Pons (tissue), 1 donor: ENCODE measurements around the gene SORD.
"Not testable (repeated sequence)": the region's sequence is repeated elsewhere in the genome, so short reads cannot be mapped to it uniquely, and the experiment has no call there.

ENCODE experiments used
- DNase-seq: peaks from one replicate; pipeline ENCODE4 v3.0.0-alpha.2; 2016; ENCODE audit warnings: low spot score

Gene SORD

DNA sequence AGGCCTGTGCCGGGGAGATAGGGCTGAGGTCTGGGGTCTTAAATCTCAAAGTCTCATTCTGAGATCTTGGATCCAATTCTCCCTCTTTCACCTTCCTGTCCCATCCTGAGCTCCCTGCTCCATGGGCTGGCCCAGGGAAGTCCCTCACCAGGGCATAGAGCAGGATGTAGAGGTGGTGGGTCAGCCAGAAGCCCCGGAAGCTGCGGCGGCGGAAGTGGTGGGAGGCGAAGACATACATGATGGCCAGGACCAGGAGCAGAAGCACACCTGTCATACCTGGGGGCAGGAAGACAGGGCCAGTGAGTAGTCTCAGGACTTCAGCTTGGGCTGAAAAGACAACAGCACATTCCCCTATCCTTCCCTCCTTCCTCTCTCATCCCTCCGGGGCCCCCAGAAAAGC is 74.5 kb downstream of the SORD start:
- no peak for DNase-seq

DNA sequence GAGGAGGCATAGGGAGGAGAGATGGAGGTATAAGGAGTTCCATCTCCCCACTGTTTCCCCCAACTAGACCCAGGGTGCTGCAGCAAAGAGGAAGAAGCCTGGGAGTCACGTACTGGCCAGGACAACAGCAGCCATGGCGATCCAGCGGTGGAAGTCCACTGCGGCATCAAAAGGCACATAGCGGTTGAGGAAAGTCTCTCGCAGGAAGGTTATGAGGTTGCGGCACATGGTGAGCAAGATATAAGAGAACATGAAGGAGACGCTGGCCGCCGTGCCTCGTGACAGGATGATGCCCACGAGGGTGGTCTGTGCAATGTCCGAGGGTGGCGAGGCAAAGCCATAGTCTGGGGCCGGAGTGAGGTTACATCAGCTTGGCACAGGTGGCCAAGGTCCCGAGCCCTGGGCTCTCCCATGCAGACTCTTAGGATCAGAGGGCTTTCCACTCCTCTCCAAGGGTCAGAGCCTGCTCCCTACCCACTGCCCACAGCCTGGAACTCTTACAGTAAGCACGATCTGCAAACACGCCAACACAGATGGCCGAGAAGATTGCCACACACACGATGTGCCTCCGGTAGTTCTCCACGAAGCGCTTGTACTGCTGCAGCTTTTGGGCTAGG is 76.7 kb downstream of the SORD start:
- DNase-seq: no peak

DNA sequence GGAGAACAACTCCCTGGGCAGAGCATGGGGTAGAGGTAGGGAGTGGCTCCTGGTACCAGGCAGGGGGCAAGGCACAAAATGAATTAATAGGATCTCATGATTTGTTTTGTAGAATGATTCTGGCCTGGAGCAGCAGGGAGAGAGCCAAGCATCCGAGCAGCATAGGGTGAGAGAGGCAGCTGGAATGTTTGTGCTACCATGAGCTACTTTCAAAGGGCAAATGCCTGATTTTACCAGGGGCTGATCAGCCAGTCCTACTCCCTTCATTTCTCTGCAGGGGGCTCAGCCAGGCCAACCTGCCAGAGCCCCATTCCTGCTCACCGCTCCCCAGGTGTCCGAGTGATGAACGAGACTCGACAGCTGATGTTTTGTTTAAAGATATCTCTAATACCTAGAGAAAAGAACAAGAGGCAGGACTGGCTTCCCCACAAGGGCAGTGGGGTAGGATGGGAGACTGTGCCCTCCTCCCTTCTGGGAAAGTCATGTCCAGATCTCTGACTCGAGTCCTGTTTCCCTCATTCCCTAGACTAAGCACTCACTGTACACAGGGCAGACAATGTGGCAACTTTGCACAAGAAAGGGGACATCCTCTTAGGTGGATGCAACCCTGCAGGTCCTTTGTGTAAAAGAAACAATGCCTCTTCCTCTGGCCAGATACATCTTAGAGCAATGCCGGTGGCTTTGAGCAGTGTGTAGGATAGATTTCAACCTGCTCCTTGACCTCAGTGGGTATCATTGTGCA is 78.1 kb downstream of the SORD start:
- DNase-seq: no peak

DNA sequence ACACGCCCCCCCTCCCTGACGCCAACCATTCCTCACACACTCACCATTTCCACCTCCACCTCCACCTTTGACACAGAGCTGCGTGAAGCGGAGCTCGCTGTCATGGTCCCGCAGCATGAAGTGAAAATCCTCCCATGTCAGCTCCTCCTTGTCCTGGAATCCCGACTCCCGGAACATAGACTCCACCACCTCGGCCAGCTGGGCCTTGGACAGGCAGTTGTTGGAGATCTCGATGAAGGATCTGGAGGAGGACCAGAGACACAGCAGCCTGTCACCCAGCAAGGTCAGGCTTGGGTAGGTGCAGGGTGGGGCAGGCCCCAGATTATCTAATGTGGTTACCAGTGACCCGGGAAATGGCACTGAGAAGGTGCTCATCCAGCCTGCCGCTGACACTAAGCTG is 78.8 kb downstream of the SORD start:
- no peak for DNase-seq

DNA sequence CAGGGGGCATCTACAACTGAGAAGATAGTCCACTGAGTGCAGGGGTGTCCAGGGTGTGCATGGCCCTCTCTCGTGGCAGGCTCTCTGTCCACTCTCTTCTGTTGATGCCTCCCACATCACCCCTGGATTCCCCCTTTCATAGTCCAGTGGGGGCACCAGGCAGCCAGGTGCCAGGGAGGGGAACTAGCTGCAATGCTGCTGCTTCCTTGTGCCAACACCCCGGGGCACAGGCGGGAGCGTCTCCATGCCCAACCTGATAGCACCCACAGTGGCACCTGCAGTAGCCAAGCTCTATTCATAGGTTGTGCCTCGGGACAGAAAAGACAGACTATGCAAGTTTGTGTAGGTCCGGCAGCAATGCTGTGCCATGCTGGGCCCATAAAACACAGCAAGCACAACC is 79.2 kb downstream of the SORD start:
- no peak for DNase-seq

DNA sequence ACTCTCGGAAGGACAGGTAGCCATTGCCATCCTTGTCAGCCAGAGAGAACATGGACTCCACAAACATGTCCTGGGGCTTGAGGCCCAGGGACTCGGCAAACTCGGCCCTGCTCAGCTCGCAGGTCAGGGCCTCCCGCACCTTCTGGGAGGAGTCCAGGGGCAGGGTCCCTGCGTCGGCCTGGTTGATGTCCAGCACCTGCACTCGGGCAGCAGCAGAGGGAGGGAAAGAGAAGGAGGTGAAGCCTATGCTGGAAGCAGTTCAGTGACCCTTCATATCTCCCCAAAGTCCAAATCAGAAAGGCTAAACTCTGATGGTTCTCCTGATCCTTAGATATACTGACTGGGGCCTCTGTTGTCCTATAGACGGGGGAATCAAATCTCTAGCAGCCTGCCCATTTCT is 81.2 kb downstream of the SORD start:
- not testable (repeated sequence) for DNase-seq

DNA sequence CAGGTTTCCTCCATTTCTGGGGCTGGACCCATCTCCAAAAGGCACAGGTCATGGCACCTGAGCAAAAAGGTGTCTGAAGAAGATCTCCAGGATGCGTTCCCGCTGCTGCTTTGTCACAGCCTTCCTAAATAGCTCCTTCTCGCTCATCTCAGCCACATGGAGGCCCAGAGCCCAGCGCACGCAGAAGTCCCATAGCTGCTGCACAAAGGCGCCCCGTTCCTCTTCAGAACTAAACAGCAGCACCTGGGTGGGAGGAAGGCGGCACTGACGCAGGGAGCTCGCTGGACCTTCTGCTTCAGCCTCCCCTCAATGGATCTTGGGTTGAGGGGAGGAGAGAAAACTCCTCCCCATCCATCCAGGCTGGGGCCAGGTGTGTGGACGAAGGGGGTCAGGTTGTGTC is 82.6 kb downstream of the SORD start:
- DNase-seq: no peak

DNA sequence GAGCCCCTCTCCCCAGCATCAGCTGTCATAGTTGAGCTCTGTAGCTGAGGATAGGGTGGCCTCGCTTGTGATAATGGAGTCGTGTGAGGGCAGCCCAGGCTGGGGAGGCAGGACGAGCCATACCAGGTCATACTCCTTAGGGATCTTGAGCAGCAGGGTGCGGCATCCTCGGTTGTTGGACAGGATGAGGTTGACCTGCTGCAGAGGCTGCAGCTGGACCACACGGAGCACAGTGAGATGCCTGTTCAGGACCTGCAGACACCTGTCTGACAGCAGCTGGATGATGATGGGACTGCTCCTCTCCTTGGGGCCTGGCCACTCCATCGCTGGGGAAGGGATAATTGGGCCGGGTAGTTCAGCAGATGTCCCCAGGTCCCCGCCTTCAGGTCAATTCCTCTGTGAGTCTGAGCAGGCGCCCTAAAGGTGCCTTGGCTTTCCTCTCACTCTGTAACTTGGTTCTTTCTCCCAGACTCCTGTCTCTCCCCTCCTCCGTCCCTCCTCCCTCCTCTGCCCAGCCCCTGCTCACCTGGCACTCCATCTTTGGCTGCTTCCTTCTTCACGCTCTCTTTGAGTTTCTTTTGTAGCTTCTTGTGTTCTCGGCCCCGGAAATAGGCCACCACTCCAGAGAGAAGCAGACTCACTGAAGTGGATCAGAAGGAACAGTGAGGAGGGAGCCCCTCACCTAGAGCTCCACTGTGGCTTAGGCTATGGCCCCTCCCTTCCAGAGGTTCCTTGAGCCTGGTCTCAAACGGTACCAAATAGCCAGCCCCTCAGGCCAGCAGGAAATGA is 83.2 kb downstream of the SORD start:
- DNase-seq: no peak

DNA sequence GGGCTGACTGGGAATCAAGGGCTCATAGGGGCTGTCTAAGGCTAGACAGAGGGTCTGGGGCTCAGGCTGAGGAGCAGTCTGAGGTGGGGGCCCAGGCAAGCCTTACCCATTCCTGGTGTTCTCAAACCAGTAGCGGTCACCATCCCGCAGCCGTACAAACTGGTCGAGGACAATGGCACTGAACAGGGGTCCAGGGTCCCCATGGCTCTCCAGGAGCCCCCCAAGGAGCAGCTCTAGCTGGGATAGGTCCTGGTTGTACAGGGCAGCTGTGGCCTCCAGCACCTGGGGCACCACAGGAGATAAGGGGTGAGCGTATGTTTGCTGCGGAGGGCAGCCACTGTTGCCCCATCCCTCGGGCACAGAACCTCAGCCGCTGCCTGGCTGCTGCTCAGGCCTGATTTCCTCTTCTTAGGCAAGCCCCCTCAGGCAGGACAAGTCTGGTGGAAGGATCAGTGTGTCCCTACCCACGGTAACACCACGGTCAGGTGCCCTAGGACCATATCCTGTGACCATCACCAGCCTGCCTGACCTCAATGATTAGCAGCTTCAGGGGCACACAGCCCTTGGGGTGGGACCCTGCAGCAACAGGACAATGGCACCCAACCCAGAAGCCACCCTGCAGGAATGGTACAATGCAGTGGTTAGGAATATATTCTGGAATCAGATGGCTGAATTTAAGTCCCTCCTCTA is 85.1 kb downstream of the SORD start:
- no peak for DNase-seq

DNA sequence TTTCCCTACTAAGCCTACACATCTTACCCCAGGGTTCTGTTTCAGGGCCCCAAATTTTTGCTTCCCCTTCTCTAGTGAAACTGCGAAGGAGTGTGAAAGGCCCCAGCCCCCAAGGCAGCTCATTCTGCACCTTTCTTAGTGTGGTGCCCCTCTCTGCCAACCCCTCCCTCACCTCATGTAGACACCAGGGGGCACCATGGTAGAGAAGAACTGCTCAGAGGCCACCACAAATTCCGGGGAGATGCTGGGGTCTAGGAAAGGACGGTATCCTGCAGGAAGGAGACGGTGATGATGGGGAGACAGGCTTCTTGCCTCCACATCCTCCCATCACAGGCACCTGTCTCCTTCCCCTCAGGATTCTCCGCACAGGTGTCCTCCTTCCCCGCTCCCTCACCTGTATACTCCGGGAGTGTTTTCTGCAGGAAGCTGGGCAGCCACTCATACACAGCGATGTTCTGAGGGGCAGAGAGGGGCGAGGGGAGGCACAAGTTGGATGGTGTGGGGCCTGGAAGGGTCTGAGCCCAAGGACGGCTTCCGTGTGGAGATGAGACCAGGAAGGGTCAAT is 87.3 kb downstream of the SORD start:
- DNase-seq: no peak

DNA sequence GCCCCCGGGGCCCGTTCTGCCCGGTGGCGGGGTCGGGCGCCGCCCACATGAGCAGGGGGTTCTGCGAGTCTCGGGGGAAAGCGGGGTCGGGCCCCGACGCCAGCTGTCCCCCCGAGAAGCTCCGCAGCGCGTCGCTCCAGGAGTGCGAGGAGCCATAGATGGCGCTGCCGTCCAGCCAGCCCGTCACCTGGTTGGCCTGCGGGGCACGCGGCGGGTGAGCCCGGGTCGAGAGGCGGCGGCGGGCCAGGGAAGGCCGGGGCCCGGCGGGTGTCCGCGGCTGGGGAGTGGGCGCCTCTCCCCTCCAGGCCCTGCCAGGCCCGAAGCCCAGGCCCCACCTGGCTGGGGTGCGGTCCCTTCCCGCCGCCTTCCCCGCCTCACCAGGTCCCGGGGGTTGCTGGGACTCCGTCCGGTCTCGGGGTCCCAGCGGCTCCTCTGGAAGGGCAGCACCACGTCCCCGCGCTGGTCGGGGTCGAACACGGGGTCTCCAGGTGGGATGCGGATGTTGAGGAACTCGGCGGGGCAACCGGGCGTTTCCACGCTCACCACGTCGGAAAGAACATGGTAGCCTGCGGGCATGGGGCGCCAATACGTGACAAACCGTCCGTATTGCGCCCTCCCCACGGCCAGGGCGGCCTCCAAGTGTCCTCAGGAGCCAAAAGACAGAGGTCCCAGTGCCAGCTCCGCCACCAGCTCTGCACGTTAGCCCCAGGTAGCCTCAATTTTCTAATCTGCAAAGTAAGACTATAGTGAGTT is 88.6 kb downstream of the SORD start:
- DNase-seq: no peak

DNA sequence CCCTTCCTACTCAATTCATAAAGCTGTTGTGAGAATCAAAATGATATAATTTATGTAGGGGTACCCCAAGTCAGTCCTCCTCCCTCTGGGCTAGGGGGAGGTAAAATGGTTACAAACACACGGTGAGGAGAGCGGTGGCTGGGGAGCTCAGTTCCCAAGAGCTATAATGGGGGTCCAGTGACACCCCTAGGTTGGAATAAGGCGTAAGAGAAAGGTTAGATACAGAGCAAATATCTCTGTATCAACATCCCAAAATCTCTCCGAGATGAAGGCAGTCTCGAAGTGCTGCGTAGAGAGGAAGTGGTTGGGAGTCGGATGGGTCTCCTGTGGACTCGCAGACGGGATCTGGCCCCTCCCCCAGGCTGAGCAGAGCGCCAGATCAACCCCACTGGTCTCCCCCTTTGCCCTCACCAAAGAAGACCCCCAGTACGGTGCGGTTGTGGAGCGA is 89.2 kb downstream of the SORD start:
- no peak for DNase-seq

DNA sequence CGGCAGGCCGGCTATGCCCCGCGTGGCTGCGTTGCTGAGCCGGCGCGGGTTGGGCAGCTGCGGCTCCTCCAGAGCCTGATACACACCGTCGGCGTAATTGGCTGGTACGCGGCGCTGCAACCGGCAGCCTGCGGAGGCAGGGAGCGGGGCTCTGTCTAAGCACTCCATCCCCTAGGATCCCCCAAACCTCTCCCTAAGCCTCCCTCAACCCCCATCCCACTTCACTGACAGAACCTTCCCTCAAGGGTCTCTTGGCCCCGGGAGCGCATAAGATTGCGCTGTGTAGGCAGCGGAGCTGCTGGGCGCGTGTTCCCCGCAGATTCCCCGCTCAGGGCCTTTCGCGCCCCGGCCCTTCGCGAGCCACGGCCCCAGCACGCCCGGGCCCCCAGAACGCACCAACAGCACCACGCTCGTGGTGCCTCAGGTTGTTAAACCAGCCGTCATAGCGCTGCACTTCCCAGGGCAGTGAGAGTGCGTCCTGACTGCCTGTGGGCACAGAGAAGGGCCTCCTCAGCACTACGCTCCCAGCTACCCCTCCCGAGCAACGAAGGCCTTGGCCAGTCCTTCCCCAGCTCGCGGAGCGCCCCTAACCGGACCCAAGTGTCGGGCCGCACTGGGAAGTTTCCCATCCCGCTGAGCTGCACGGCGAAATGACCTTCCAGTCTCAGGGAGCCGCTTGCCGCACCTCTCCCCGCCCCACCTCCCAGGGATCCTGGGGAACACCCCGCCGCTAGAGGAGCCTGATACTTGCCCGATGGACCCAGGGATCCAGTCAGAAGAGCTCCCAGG is 89.8 kb downstream of the SORD start:
- no peak for DNase-seq

DNA sequence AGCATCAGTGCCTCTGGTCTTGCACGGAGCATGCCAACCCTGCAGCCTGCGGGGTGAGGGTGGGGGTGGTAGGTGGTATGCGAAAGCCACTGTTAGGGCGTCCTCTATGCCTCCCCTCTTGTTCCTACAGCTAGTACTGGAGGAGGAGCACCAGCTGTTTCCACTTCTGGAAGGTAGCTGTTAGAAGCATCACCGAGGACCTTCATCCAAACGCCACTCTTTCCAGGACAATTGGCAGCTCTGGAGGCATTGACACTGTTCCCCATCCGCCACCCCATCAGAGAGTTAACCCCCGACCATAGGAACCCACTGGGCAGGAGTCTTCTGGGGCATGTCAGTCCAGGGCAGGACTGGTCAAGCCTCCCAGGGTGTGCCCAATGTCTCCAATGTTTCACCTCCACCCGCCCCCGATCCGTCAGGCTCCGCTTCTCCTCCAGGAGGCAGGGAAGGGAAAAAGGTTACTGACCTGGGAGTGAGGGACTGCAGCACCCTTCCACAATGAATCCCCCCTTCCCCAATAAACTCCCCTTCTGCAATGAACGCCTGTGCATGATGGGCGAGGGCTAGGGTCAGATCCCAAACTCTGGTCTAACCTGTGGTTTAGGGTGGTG is 90.5 kb downstream of the SORD start:
- DNase-seq: no peak

DNA sequence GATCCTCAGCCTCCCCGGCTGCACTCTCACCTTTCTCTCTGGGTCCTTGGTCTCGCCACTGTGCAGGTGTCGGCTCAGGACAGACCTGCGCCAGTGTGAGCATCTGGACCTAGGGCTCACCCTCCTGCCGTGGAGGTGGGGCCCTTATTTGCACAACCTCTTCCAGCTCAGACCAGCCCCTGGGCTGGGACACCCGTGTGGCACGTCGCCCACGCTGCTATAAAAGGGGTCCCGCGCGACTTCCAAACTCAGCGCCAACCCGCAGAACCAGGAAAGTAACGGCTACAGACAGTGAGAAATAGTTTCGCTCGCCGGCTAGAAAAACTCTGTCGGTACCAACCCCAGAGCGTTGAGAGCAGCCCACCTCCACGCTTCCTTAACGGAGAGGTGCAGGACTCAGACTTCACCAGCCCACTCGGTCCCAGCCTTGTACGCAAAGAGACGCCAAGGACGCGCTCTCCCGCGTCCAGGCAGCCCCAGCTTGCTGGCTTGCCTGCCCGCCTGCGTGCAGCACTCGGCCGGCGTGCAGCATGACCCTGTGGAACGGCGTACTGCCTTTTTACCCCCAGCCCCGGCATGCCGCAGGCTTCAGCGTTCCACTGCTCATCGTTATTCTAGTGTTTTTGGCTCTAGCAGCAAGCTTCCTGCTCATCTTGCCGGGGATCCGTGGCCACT is 91.2 kb downstream of the SORD start, which contains the start of the genes DUOX2 and DUOXA2:
Gene DUOX2, minus strand, starts transcription at position 97 of the 675 bp plus-strand sequence. CDS start 761 bp downstream, outside the sequence.
Gene DUOXA2, plus strand, starts transcription at position 251 of the 675 bp plus-strand sequence. Its CDS starts 280 bp downstream, at position 531.
- no peak for DNase-seq

DNA sequence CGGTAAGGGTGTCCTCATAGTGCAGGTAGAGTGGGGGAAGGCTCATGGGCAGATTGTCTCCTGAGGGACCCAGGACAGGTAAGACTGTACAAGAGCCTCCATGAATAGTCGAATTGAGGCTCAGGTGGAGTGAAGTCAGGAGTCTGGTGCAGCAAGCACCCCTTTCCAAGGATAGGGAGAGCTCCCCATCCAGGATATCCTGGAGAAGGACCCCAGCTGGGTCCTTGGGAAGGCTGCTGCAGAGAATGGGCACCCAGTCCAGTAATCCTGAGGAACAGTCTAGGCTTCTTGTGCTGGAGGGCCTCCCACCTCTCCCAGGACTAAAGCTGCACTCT is 91.7 kb downstream of the SORD start:
- no peak for DNase-seq

DNA sequence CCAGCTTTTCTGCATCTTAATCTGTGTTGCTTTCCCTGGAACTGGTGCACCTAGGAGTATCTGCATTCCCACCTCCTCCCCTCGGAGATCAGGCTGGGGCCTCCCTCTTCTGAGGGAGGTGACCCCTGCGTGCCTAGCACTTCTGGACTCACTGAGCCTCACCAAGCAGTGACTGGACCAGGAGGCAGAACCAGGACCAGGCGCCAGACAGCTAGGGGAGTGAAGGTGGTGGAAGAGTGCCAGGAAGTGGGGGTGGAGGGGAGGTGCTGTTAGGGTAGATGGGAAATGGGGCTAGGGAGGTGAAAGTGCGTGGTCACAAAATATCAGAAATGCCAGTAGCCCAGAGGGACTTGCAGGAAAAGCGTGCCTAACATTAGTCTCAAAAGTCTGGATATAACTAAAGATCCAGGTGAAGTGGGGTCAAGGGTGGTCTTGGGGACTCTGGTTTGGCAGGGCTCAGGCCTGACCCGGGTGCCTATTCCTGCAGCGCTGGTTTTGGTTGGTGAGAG is 92.4 kb downstream of the SORD start:
- no peak for DNase-seq

DNA sequence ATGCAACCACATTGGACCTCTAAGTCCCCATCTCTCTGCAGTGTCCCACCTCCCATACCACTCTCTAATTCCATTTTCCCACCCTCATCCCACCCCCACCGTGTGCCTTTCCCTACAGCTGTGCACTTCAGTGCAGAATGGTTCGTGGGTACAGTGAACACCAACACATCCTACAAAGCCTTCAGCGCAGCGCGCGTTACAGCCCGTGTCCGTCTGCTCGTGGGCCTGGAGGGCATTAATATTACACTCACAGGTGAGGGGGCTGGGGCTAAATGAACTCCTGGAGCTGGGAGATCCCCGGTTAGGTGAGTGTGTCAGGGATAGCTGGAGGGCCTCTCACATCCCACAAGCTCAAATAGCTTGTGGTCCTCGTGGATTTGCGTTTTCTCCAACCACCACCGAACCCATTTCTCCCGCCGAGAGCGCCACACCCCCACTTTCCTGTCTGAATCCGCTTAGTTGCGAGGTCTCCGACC is 93.0 kb downstream of the SORD start:
- DNase-seq: no peak
